Uterus (tissue), 4 donors: ENCODE measurements around the gene FCGR1A. TPM values are rescaled to one million over a fixed set of nuclear protein-coding genes. Genes with fewer than 3 reads are reported as not detected.
"Not testable (repeated sequence)": the region's sequence is repeated elsewhere in the genome, so short reads cannot be mapped to it uniquely, and the experiment has no call there.

Source experiments
- DNase-seq, 2 donors: peaks; one replicate each; pipeline ENCODE4 v3.0.0-alpha.2; 2019 to 2020
- H3K27ac ChIP-seq, 2 donors: fragments of 200-600 bp; sonication (generic); 1 replicate in 1 of 2; 2 replicates in 1 of 2; pipeline ENCODE4 v1.5.1; 2016 to 2018
- H3K27me3 ChIP-seq, 2 donors: fragments of 200-600 bp; sonication (generic); one replicate each; pipeline ENCODE4 v1.5.1; 2018 to 2019; ENCODE audit warnings: control low read depth in 1 of 2
- H3K36me3 ChIP-seq, 2 donors: fragments of 200-600 bp; sonication (generic); one replicate each; pipeline ENCODE4 v1.5.1; 2019; ENCODE audit warnings: control low read depth in 1 of 2
- H3K4me1 ChIP-seq, 2 donors: fragments of 200-600 bp; sonication (generic); one replicate each; pipeline ENCODE4 v1.5.1; 2018 to 2019; ENCODE audit warnings: control low read depth in 1 of 2
- H3K4me3 ChIP-seq, 2 donors: fragments of 200-600 bp; sonication (generic); 1 replicate in 1 of 2; 2 replicates in 1 of 2; pipeline ENCODE4 v1.5.1; 2018 to 2019; ENCODE audit warnings: mild to moderate bottlenecking in 1 of 2
- H3K9me3 ChIP-seq, 2 donors: fragments of 200-600 bp; sonication (generic); one replicate each; pipeline ENCODE4 v1.5.1; 2019; ENCODE audit warnings: control low read depth in 1 of 2
- CTCF ChIP-seq, 4 experiments: fragments of 200-600 bp in 2 of 4; fragments of 450-650 bp in 2 of 4; sonication (generic) in 2 of 4; IDR thresholded peaks; one replicate each; pipeline ENCODE4 v1.5.1; 2016 to 2019; ENCODE audit warnings: antibody characterized with exemption in 4 of 4, mild to moderate bottlenecking in 2 of 4, moderate library complexity in 1 of 4
- POLR2A ChIP-seq, 2 donors: fragments of 450-650 bp; IDR thresholded peaks; one replicate each; pipeline ENCODE4 v1.6.1; 2016; ENCODE audit warnings: antibody characterized with exemption in 2 of 2, mild to moderate bottlenecking in 1 of 2, moderate library complexity in 1 of 2
- intact Hi-C: fragments of 100-400 bp; cut with DNase I; formaldehyde crosslinking; loops from one replicate; pipeline ENCODE4 v1.15.1; 2023; ENCODE audit warnings: low total_unique reads
- total RNA-seq, 4 donors: library from RNA; depleted of rRNA in 3 of 4; stranded (reverse); fragments of >200 nt in 3 of 4; gene quantifications; one replicate each; pipeline versions ENCODE4 v1.1.0 to v1.2.4, GENCODE V29; 2014 to 2023
- donor health status: DM: yes; HTN: yes; CAD: no.

The FCGR1A gene
- total RNA-seq, 4 donors from 2014 or later = 1.5 to 3.9 (median 1.6) TPM; not detected in 1

GRCh38 chr1:149811890-149812829 lies 29.7 kb downstream of the FCGR1A start:
- peak overlapping the region; percentile 46 to 51 for H3K4me3 ChIP-seq
- H3K9me3 ChIP-seq, intact Hi-C loops, H3K4me1 ChIP-seq, H3K36me3 ChIP-seq, H3K27me3 ChIP-seq: not testable (repeated sequence)
- H3K27ac ChIP-seq = peak overlapping the region; percentile 90 to 93
- TF ChIP-seq POLR2A (IDR thresholded peaks at IDR 0.05) = peak; percentile 81 to 96
- DNase-seq = peak; percentile 81 to 95

- intact Hi-C loops, H3K36me3 ChIP-seq, H3K9me3 ChIP-seq, H3K4me1 ChIP-seq, H3K27me3 ChIP-seq: not testable (repeated sequence)
- Histone ChIP-seq H3K4me3 (peak overlapping the region; percentile 46 to 51), H3K27ac (peak overlapping the region; percentile 90 to 93)
- TF ChIP-seq CTCF (IDR thresholded peaks at IDR 0.05) (peak in 1 of 4 experiments; percentile 1), POLR2A (IDR thresholded peaks at IDR 0.05) (peak; percentile 73 to 82)
- peak; percentile 68 to 76 for DNase-seq
Measured at GRCh38 chr1:149812893-149813801, 30.7 kb downstream of the FCGR1A start.

- H3K27me3 ChIP-seq, H3K27ac ChIP-seq, H3K9me3 ChIP-seq, intact Hi-C loops, H3K4me3 ChIP-seq, DNase-seq, H3K4me1 ChIP-seq, H3K36me3 ChIP-seq: not testable (repeated sequence)
Measured at GRCh38 chr1:149820387-149820786, 37.9 kb downstream of the FCGR1A start.

GRCh38 chr1:149826555-149826954 lies 44.1 kb downstream of the FCGR1A start:
- H3K27ac ChIP-seq, H3K27me3 ChIP-seq, DNase-seq, intact Hi-C loops, H3K4me3 ChIP-seq, H3K4me1 ChIP-seq, H3K36me3 ChIP-seq, H3K9me3 ChIP-seq: not testable (repeated sequence)

GRCh38 chr1:149831764-149832315 lies 49.3 kb downstream of the FCGR1A start:
- H3K27ac ChIP-seq, H3K36me3 ChIP-seq, DNase-seq, H3K27me3 ChIP-seq, H3K4me1 ChIP-seq, intact Hi-C loops, H3K4me3 ChIP-seq, H3K9me3 ChIP-seq: not testable (repeated sequence)

- H3K4me3 ChIP-seq, H3K4me1 ChIP-seq, H3K36me3 ChIP-seq, intact Hi-C loops, H3K27me3 ChIP-seq, DNase-seq, H3K9me3 ChIP-seq, H3K27ac ChIP-seq: not testable (repeated sequence)
Measured at GRCh38 chr1:149832316-149833126, 50.0 kb downstream of the FCGR1A start.

GRCh38 chr1:149833144-149833543 lies 50.6 kb downstream of the FCGR1A start:
- H3K36me3 ChIP-seq, DNase-seq, intact Hi-C loops, H3K9me3 ChIP-seq, H3K27ac ChIP-seq, H3K27me3 ChIP-seq, H3K4me1 ChIP-seq, H3K4me3 ChIP-seq: not testable (repeated sequence)

GRCh38 chr1:149841149-149841548 lies 58.7 kb downstream of the FCGR1A start:
- H3K4me3 ChIP-seq, H3K36me3 ChIP-seq, DNase-seq, H3K4me1 ChIP-seq, H3K9me3 ChIP-seq, intact Hi-C loops, H3K27me3 ChIP-seq, H3K27ac ChIP-seq: not testable (repeated sequence)
